Naive B cell (primary cell): ENCODE results near the gene HOXD11. TPM values are rescaled to one million over a fixed set of nuclear protein-coding genes. Genes with fewer than 3 reads are reported as not detected.

Experiments used
- ATAC-seq, 2 donors: fragments of 150-1000 bp; cut with Tn5 transposase; 2 replicates each; pipeline ENCODE4 v1.10.0; 2021; ENCODE audit warnings: low read depth in 2 of 2, mild to moderate bottlenecking in 2 of 2, moderate library complexity in 2 of 2
- DNase-seq: peaks from one replicate; pipeline ENCODE4 v3.0.0; 2022
- H3K27ac Mint-ChIP-seq, 6 donors: one replicate each; pipeline ENCODE4 v1.8.0; 2020 to 2022; ENCODE audit warnings: mild to moderate bottlenecking in 6 of 6, mixed read lengths in 6 of 6, moderate library complexity in 5 of 6, inconsistent platforms in 2 of 6
- H3K27me3 Mint-ChIP-seq, 3 donors: one replicate each; pipeline ENCODE4 v1.8.0; 2021 to 2022; ENCODE audit warnings: mixed read lengths in 3 of 3, mild to moderate bottlenecking in 1 of 3
- H3K36me3 Mint-ChIP-seq, 2 donors: one replicate each; pipeline ENCODE4 v1.8.0; 2020 to 2022; ENCODE audit warnings: mixed read lengths in 2 of 2, inconsistent platforms in 1 of 2, mild to moderate bottlenecking in 1 of 2
- H3K4me1 Mint-ChIP-seq, 3 donors: one replicate each; pipeline ENCODE4 v1.8.0; 2020 to 2022; ENCODE audit warnings: mixed read lengths in 3 of 3, inconsistent platforms in 1 of 3, mild to moderate bottlenecking in 1 of 3, moderate library complexity in 1 of 3
- H3K4me3 Mint-ChIP-seq, 8 donors: one replicate each; pipeline ENCODE4 v1.8.0; 2020 to 2022; ENCODE audit warnings: mild to moderate bottlenecking in 8 of 8, mixed read lengths in 8 of 8, moderate library complexity in 8 of 8, inconsistent platforms in 2 of 8
- H3K9me3 Mint-ChIP-seq, 7 donors: one replicate each; pipeline ENCODE4 v1.8.0; 2020 to 2022; ENCODE audit warnings: mixed read lengths in 7 of 7, mild to moderate bottlenecking in 5 of 7, inconsistent platforms in 2 of 7, moderate library complexity in 1 of 7
- polyA plus RNA-seq, 6 donors: library from polyadenylated mRNA; unstranded; fragments of 300-500 nt; fragmentation: Illumina TruSeq; gene quantifications; one replicate each; pipeline ENCODE4 v1.2.3, GENCODE V29; 2021; ENCODE audit warnings: low read depth in 6 of 6

The HOXD11 gene
- polyA plus RNA-seq, 6 donors from 2014 or later = not detected

DNA sequence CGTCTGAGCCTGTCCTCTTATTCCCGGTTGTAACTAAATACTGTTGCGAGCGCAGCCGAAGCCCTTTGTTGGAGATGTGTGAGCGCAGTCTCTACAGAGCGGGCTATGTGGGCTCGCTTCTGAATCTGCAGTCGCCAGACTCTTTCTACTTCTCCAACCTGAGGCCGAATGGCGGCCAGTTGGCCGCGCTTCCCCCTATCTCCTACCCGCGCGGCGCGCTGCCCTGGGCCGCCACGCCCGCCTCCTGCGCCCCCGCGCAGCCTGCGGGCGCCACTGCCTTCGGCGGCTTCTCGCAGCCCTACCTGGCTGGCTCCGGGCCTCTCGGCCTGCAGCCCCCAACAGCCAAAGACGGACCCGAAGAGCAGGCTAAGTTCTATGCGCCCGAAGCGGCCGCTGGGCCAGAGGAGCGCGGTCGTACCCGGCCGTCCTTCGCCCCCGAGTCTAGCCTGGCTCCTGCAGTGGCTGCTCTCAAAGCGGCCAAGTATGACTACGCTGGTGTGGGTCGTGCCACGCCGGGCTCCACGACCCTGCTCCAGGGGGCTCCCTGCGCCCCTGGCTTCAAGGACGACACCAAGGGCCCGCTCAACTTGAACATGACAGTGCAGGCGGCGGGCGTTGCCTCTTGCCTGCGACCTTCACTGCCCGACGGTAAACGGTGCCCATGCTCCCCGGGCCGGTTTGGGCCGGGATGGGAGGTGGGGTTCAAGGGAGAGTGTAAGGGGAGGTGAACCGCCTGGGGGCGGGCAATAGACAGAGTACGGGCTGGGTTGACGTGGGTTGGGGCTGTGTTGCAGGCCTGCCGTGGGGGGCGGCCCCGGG, 7.1 kb upstream of the HOXD11 start, which contains the start of gene HOXD12:
TSS of gene HOXD12 (plus strand) at position 68 of the 819 bp plus-strand sequence. CDS start at position 75, 7 bp downstream.
- Mint-ChIP-seq H3K4me3 (peak within 1 kb of the TSS in 4 of 8 donors; percentile 33 to 73 (median 46)), H3K4me1 (peaks cover 16 to 26% (median 25%) of the 10 kb centered on the region in 3 donors), H3K27ac (peak within 1 kb of the TSS in 3 of 6 donors; percentile 27 to 92 (median 86)), H3K9me3 (peaks cover 0 to 13% (median 11%) of the 10 kb centered on the region in 7 donors), H3K27me3 (peaks cover 74 to 96% (median 89%) of the 10 kb centered on the region in 3 donors), H3K36me3 (peaks cover 0 to 7% of the 10 kb centered on the region in 2 donors)
- no peak for ATAC-seq
- DNase-seq = no peak

DNA sequence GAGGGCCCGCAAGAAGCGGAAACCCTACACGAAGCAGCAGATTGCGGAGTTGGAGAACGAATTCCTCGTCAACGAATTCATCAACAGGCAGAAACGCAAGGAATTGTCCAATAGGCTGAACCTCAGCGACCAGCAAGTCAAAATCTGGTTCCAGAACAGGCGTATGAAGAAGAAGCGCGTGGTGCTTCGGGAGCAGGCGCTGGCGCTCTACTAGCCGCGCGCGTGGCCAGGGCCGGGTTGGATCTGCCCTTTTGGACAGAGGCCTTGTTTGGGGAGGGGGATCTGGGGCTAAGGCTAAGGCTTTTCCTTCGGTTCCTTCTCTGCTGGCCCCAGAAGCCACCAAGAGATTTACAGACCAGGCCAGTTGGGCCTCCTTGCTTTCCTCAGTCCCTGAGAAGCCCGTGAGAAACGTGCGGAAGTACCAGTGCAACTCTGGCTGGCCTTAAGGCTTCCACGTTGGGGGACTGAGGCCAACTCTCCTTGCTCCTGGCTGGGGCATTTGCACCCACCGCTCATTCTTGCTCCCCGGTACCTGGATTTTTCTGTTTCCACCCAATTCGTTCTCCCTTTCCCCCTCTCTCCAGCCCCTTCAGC, 6.4 kb upstream of the HOXD11 start:
- H3K4me3 Mint-ChIP-seq = peak overlapping the region in 4 of 8 donors; percentile 28 to 57 (median 38)
- peaks cover 22 to 32% (median 32%) of the 10 kb centered on the region in 3 donors for H3K4me1 Mint-ChIP-seq
- ATAC-seq = no peak

DNA sequence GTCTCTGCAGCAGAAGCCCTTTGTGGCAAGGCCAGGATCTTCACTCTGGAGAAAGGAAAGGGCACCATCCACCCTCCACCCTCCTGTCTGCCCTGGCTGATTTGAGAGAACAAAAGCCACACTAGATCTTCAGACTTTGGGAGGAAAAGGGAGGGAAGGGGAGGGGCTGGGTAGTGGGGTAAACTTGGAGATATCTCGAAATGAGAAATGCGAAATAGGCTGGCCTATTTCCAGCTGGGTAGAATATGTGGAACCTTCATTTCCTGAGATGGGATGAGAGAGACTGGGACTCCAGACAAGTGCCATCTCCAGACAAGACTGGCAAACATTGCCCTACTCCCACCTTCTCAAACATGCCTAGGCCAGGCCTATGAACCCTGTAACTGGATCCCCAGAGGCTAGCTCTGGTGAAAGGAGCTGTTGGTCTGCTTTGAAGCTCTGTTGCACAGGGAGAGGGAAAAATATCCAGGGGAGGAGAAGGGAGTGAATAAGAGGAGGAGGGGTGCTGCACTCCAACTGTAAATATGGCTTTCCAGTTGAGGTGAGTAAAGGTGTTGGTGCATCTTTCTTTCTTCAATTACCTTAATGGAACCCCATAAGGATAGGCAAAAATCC, 5.8 kb upstream of the HOXD11 start:
- Mint-ChIP-seq H3K27ac (peak overlapping the region in 2 of 6 donors; percentile 41 to 66), H3K36me3 (peaks cover 0 to 14% of the 10 kb centered on the region in 2 donors), H3K27me3 (peaks cover 72 to 97% (median 93%) of the 10 kb centered on the region in 3 donors), H3K4me1 (peaks cover 28 to 38% (median 37%) of the 10 kb centered on the region in 3 donors), H3K9me3 (peaks cover 0 to 17% (median 8%) of the 10 kb centered on the region in 7 donors), H3K4me3 (peak overlapping the region in 1 of 8 donors; percentile 57)
- ATAC-seq = no peak
- no peak for DNase-seq

More for the DNA sequence above, 6.4 kb upstream of the HOXD11 start:
- peaks cover 72 to 96% (median 89%) of the 10 kb centered on the region in 3 donors for H3K27me3 Mint-ChIP-seq
- peaks cover 0 to 13% (median 8%) of the 10 kb centered on the region in 7 donors for H3K9me3 Mint-ChIP-seq
- H3K27ac Mint-ChIP-seq = peak overlapping the region in 2 of 6 donors; percentile 66 to 86
- peaks cover 0 to 7% of the 10 kb centered on the region in 2 donors for H3K36me3 Mint-ChIP-seq
- DNase-seq = no peak

DNA sequence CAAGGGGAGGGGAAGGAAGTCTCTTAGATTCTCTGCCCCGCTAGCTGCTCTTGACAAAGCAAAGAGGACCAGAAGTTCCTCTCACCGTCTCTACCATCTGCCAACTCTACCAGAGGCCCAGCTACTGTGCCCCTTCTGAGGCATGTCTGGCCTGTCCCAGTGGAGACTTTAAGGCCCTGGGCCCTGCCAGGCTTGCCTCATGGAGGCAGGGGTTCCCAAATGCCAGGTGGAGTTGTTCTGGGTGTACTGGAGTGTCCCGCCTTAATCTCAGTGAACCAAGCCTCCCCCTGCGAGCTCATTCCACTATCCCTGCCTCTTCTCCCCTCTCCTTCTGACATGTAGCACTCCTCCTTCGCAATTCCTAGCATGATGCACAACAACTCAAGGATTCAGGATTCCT, 5.2 kb upstream of the HOXD11 start:
- Mint-ChIP-seq H3K4me1 (peaks cover 26 to 37% (median 34%) of the 10 kb centered on the region in 3 donors), H3K9me3 (peaks cover 0 to 18% (median 8%) of the 10 kb centered on the region in 7 donors), H3K27ac (peak overlapping the region in 1 of 6 donors; percentile 88), H3K4me3 (peak overlapping the region in 1 of 8 donors; percentile 57), H3K36me3 (peaks cover 0 to 17% of the 10 kb centered on the region in 2 donors), H3K27me3 (peaks cover 69 to 95% (median 92%) of the 10 kb centered on the region in 3 donors)
- DNase-seq (no peak), ATAC-seq (no peak)

DNA sequence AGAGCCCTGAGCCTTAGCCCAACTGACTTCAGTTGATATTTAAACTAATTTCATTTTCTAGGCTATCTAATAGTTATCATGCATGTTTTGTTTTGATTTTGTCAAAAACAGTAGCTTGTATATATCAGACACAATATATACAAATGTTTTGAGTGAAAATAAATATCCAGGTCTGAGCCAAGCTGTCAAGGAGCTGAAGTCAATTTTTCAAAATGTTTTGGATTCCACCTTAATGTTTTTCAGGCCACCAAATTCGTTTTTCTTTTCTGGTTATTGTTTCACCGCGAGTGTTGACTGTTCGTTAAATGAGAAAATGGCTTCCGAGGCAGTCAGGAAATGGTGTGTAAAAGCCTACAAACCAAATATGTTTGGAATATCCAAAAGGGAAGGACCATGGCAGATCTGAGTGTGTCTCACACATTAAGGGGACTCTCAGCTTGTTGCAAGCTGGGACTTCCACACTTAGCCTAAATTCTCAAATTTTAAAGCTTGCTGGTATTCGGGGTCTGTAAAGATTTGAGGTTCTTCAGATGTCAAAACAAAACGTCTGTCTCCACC, 4.7 kb upstream of the HOXD11 start:
- ATAC-seq (no peak), DNase-seq (no peak)
- peak overlapping the region in 1 of 8 donors; percentile 12 for H3K4me3 Mint-ChIP-seq

DNA sequence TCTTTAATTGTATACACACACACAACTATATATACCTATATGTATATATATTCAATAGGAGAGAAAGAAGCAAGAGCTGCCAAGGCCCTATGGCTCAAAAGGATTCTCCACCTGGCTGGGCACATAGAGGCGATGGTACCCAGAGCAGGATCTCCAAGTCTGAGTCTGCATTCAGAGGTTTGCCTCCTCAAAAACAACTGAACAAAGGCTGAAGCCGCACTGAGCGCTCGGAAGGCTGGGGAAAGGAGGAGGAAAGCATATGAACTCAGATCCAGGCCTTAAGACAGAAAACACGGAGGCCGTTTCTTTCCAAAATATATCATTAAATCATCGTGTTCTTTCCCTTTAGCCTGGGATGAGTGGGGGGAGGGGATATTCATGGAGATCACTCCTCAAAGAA, 3.9 kb upstream of the HOXD11 start:
- Mint-ChIP-seq H3K4me1 (peaks cover 16 to 24% (median 24%) of the 10 kb centered on the region in 3 donors), H3K27me3 (peaks cover 60 to 82% (median 79%) of the 10 kb centered on the region in 3 donors), H3K9me3 (peaks cover 0 to 18% (median 6%) of the 10 kb centered on the region in 7 donors), H3K4me3 (peak overlapping the region in 1 of 8 donors; percentile 4), H3K27ac (peak overlapping the region in 1 of 6 donors; percentile 44), H3K36me3 (peaks cover 0 to 17% of the 10 kb centered on the region in 2 donors)
- ATAC-seq (no peak), DNase-seq (no peak)

More for the DNA sequence above, 4.7 kb upstream of the HOXD11 start:
- Mint-ChIP-seq H3K36me3 (peaks cover 0 to 17% of the 10 kb centered on the region in 2 donors), H3K4me1 (peaks cover 22 to 32% (median 31%) of the 10 kb centered on the region in 3 donors), H3K9me3 (peaks cover 0 to 18% (median 7%) of the 10 kb centered on the region in 7 donors), H3K27ac (peak overlapping the region in 1 of 6 donors; percentile 88), H3K27me3 (peaks cover 68 to 90% (median 87%) of the 10 kb centered on the region in 3 donors)

DNA sequence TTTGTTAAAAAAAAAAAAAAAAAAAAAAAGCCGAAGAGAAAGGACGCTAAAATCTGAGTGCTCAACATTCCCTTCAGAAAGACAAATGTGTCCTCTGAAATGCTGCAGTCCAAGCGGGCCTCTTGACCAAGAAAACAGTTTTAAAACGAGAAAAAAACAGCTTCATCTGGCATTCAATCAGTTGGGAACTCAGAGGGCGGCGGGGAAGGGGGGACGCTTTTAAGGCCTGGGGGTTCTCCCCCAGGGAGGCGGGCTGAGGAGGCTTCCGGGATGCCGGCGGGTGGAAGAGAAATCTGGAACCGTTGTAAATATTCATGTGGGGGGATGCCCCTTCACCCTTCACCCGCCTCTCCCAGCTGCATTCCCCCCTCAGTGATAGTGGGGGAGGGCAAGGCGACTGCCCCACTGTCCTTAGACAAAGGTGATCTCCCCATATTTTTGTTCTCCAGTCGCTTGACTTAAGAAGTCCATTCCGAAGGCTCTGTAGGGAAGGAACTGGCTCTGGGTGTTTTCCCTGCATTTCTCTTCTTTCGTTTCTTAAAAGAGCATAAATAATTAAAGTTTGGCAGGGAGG, 3.3 kb upstream of the HOXD11 start:
- H3K9me3 Mint-ChIP-seq = peaks cover 0 to 23% (median 6%) of the 10 kb centered on the region in 7 donors
- H3K4me3 Mint-ChIP-seq = peak overlapping the region in 4 of 8 donors; percentile 15 to 54 (median 16)
- H3K4me1 Mint-ChIP-seq = peaks cover 19 to 28% (median 24%) of the 10 kb centered on the region in 3 donors
- no peak for DNase-seq
- H3K27me3 Mint-ChIP-seq = peaks cover 63 to 83% (median 78%) of the 10 kb centered on the region in 3 donors
- no peak for ATAC-seq
- peak overlapping the region in 3 of 6 donors; percentile 28 to 47 (median 36) for H3K27ac Mint-ChIP-seq
- peaks cover 0 to 17% of the 10 kb centered on the region in 2 donors for H3K36me3 Mint-ChIP-seq

DNA sequence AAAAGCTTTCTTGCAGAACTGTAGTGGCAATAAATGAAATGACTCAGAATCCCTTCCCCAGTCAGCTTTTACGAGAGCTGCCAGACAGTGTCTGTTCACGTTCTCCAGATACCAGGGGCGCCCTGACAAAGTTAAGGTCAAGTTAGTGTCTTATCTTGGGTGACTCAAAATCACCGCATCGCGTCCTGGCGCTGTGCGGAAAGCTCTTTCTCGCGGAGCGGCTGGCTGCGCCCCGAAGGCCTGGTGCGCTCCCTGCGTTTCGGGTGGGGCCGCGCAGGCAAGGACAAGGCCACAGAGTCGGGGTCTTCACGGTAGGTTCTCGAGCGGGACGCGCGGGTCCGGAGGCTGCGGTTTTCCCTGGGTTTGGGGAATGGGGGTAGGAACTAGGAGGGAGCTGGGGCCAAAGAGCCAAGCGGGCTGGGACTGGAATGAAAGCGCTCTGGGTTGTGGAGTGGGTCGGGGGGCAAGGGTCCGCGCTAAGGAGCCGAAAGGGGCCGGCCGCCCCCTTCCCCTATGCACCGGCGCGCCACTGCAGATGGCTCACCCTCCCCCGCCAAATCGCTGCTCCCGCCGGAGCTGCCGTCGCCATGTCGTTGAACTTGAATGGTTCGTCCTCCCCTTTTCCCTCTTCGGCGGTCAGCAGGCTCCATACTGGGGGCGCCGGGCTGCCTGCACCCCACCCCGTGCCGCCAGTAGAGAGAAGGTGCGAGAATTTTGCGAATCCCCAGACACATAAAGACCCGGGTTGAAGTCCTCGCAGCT, 2.6 kb upstream of the HOXD11 start:
- peaks cover 0 to 30% (median 7%) of the 10 kb centered on the region in 7 donors for H3K9me3 Mint-ChIP-seq
- DNase-seq (no peak), ATAC-seq (no peak)
- peak overlapping the region in 3 of 6 donors; percentile 28 to 83 (median 56) for H3K27ac Mint-ChIP-seq
- H3K36me3 Mint-ChIP-seq = peaks cover 3 to 17% of the 10 kb centered on the region in 2 donors
- peaks cover 21 to 33% (median 28%) of the 10 kb centered on the region in 3 donors for H3K4me1 Mint-ChIP-seq
- H3K27me3 Mint-ChIP-seq = peaks cover 66 to 83% (median 79%) of the 10 kb centered on the region in 3 donors
- H3K4me3 Mint-ChIP-seq = peak overlapping the region in 3 of 8 donors; percentile 15 to 56 (median 16)

DNA sequence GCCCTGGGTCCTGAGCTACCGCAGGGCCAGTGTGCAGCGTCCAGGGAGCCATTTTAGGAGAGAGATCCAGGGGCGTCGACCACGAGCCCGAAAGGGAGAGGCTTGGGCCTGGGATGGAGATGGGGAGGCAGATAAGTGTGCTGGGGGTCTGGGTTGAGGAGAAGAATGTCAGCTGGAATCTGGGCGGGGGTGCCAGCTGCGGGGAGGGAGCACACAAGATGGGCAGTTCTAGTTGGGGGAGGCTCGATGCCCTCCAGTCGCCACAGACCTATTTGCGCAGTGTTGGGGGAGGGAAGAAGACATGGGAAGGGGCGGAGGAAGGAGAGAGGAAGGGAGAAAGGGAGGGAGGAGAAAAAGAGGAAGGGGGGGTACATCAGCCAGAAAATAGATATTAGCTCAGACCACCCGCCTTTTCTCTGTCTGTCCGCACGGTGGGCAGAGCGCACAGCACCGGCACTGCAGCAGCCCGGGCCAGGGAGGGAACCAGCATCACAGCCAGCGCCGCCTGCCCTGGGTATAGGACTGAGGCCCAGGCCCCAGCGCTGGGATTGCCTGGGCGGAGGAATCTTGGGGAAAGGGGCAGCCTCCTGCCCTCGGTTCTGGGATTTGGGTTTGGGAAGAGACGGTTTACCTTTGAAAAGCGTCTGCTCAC, 1.9 kb upstream of the HOXD11 start:
- H3K27me3 Mint-ChIP-seq = peaks cover 72 to 84% (median 82%) of the 10 kb centered on the region in 3 donors
- H3K36me3 Mint-ChIP-seq = peaks cover 5 to 17% of the 10 kb centered on the region in 2 donors
- peak overlapping the region in 1 of 6 donors; percentile 83 for H3K27ac Mint-ChIP-seq
- H3K4me1 Mint-ChIP-seq = peaks cover 21 to 33% (median 28%) of the 10 kb centered on the region in 3 donors
- peaks cover 0 to 32% (median 11%) of the 10 kb centered on the region in 7 donors for H3K9me3 Mint-ChIP-seq
- ATAC-seq = no peak
- no peak for DNase-seq
- H3K4me3 Mint-ChIP-seq = peak overlapping the region in 4 of 8 donors; percentile 15 to 80 (median 42)

DNA sequence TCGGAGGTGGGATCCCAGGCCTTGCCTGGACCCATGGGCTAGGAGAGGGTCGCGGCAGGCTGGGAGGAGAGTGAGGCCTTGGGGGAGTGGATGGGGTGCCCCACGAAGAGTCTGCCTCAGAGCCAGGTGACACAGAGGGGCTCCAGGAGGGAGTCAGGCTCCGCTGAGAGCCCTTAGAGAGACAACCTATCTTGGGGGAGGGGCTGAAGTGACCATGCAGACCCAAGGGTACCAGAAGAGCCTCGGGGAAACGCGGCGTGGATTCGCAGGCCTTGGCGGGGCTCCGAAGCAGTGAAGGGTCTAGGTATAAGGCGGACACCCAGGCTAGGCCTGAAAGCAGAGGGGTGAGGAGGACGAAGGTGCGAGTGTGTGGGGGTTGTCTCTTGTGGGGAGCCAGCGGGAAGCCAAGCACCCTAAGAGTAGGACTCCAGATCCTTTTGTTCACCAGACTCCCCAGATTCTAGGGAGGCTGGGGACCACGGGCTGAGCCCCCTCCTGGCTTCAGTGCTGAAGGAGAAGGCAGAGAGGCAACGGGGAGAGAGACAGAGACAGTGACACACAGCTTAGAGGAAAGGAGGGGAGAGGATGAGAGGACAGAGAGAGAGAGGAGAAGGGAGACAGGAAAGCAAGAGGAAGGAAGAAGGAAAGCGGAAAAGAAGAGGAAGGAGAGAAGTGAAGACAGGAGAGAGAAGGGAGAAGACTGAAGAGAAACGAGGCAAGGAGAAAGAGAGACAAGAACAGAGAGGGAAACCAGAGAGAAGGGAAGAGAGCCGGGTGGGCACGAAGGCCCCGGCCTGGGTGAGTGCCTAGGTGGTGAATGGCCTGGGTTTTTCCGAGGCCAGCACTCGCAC, 1.1 kb upstream of the HOXD11 start:
- Mint-ChIP-seq H3K9me3 (peaks cover 0 to 38% (median 11%) of the 10 kb centered on the region in 7 donors), H3K4me3 (peak overlapping the region; percentile 62 to 91 (median 80)), H3K36me3 (peaks cover 5 to 17% of the 10 kb centered on the region in 2 donors), H3K4me1 (peaks cover 21 to 33% (median 27%) of the 10 kb centered on the region in 3 donors), H3K27me3 (peaks cover 76 to 84% (median 76%) of the 10 kb centered on the region in 3 donors), H3K27ac (peak overlapping the region in 5 of 6 donors; percentile 53 to 95 (median 83))
- ATAC-seq (no peak), DNase-seq (no peak)
